ENCODE results near the gene PRPSAP2. TPM values are rescaled to one million over a fixed set of nuclear protein-coding genes. Genes with fewer than 3 reads are reported as not detected.

PRPSAP2 gene
- total and polyA plus RNA-seq, 5 experiments from 2014 or later, result 36.9 to 53.1 (median 47.6) TPM

- Mint-ChIP-seq H3K4me1 (peaks cover 0 to 9% (median 2%) of the 10 kb centered on the region in 4 donors), H3K27ac (no peak overlapping the region), H3K36me3 (peaks cover 0 to 2% (median 1%) of the 10 kb centered on the region in 3 donors), H3K9me3 (no peaks in the 10 kb centered on the region), H3K4me3 (no peak overlapping the region), H3K27me3 (no peaks in the 10 kb centered on the region)
- POLR2A ChIA-PET, result no interaction called here
- DNase-seq (no peak), ATAC-seq (no peak)
Measured at GRCh38 chr17:18968345-18968744, 110.4 kb downstream of the PRPSAP2 start.

DNA sequence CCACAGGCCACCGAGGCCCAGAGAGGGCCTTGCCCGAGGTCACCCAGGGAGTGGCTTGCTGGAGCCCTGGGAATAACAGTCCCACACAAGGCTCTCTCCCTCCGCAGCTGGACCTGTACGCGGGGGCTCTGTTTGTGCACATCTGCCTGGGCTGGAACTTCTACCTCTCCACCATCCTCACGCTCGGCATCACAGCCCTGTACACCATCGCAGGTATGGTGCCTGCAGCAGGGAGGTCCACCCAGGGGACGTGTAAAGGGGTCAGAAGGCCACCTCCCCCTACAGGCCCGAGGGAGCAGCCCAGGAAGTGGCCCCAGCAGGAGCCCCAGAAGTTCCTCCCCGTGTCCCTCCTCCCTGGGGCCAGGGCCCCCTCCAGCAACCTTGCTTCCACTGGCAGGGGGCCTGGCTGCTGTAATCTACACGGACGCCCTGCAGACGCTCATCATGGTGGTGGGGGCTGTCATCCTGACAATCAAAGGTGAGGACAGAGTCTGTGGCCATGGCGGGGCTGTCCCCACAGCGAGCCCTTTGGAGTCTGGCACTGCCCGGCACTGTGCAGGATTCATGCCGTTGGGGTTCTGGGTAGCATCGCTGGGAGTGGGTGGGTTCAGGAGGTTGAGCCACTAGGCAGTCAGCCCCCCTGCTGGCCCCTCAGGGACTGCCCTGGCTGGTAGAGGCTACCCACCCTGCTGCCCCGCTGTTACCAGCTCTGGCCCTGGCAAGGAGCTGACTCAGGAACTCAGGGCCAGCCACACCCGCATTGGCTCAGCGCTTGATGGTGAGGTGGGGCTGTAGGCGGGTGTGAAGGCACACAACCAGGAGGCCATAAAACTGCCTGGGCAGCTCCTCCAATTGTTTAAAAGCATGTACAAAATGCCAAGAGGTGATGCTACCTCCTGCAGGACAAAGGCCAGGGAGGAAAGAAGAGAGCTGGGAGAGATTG is 111.3 kb downstream of the PRPSAP2 start:
- POLR2A ChIA-PET, result no interaction called here

GRCh38 chr17:18970582-18971480 is 112.9 kb downstream of the PRPSAP2 start:
- H3K36me3 Mint-ChIP-seq, result peaks cover 0 to 5% (median 1%) of the 10 kb centered on the region in 3 donors
- no peak overlapping the region for H3K4me3 Mint-ChIP-seq
- H3K27me3 Mint-ChIP-seq, result no peaks in the 10 kb centered on the region
- H3K27ac Mint-ChIP-seq, result peak overlapping the region in 1 of 10 donors; percentile 62
- no peak for ATAC-seq
- no peak for DNase-seq
- POLR2A ChIA-PET, result no interaction called here
- no peaks in the 10 kb centered on the region for H3K9me3 Mint-ChIP-seq
- H3K4me1 Mint-ChIP-seq, result peaks cover 0 to 7% (median 2%) of the 10 kb centered on the region in 4 donors

More for the DNA sequence above, 111.3 kb downstream of the PRPSAP2 start:
- DNase-seq (no peak), ATAC-seq (no peak)
- H3K9me3 Mint-ChIP-seq, result no peaks in the 10 kb centered on the region
- peak overlapping the region in 3 of 10 donors; percentile 22 to 52 (median 50) for H3K27ac Mint-ChIP-seq
- peaks cover 0 to 2% (median 1%) of the 10 kb centered on the region in 3 donors for H3K36me3 Mint-ChIP-seq
- H3K27me3 Mint-ChIP-seq, result no peaks in the 10 kb centered on the region
- H3K4me3 Mint-ChIP-seq, result no peak overlapping the region
- H3K4me1 Mint-ChIP-seq, result peaks cover 0 to 9% (median 2%) of the 10 kb centered on the region in 4 donors

DNA sequence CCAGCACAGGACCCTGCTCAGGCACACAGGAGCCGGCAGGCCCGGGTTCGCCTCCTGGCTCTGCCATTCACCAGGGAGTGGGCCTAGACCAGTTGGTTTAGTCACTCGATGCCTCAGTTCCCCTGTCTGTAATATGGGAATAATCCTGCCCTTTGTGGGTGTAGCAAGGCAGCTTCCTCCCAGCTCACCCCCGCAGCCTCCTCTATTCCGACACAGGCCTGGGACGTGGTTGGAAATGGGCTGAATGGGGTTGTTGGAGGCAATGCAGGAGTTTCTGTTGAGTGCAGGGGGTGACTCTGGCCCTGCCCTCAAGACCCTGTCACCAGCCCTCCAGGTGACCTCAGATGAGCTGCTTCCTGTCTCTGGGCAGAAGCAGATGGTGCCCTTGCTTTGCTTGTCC is 113.9 kb downstream of the PRPSAP2 start:
- POLR2A ChIA-PET, result interaction anchor here (1.1 kb wide), 1 partner anchor 11 kb away, joined by 3 read pairs; no protein-coding TSS in a partner anchor
- H3K36me3 Mint-ChIP-seq, result peaks cover 0 to 6% (median 1%) of the 10 kb centered on the region in 3 donors
- H3K4me3 Mint-ChIP-seq, result no peak overlapping the region
- H3K4me1 Mint-ChIP-seq, result peaks cover 0 to 6% (median 2%) of the 10 kb centered on the region in 4 donors
- ATAC-seq (no peak), DNase-seq (no peak)
- H3K27ac Mint-ChIP-seq, result no peak overlapping the region
- no peaks in the 10 kb centered on the region for H3K9me3 Mint-ChIP-seq
- no peaks in the 10 kb centered on the region for H3K27me3 Mint-ChIP-seq

DNA sequence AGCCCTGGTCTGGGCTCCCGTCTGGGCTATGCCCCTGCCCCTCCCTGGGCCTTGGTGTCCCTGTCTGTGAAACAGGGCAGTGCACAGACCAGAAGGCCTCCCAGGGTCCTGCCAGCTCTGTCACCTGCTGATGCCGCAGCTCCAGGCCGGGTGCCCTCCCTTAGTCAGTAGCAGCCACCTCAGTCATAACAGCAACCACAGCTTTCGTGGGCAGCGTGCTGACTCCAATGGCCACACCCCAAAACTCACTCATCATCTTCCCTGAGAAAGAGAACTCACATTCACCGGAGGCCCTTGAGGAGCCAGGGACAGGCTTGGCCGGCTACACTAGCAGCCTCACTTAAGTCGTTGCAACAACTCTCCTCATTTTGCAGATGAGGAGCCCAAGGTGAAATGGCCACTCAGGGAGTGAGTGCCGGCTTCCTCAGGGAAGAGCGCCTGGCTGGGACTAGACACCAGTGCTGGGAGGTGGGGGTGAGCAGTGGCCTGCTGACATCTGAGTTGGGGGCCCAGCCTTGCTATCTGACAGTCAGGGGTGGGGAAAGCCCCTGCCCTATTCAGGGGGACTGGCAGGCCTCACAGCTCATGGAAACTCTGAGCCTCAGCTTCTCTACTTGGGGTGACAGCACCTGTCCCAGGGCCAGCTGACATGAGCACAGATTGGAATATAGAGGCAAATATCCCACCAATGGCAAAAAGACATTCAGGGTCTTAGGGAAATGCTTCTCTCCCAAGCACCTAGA is 116.6 kb downstream of the PRPSAP2 start:
- Mint-ChIP-seq H3K27me3 (no peaks in the 10 kb centered on the region), H3K4me1 (peaks cover 0 to 2% (median under 1%) of the 10 kb centered on the region in 4 donors), H3K9me3 (no peaks in the 10 kb centered on the region), H3K27ac (no peak overlapping the region), H3K4me3 (no peak overlapping the region), H3K36me3 (peaks cover 0 to 7% (median 1%) of the 10 kb centered on the region in 3 donors)
- POLR2A ChIA-PET, result interaction anchor here (1.2 kb wide), 1 partner anchor 117 kb away, joined by 3 read pairs; the partner anchor contains the start of gene PRPSAP2
- no peak for DNase-seq
- ATAC-seq, result no peak

- Mint-ChIP-seq H3K4me3 (no peak overlapping the region), H3K27ac (no peak overlapping the region), H3K4me1 (no peaks in the 10 kb centered on the region), H3K27me3 (no peaks in the 10 kb centered on the region), H3K36me3 (peaks cover 0 to 7% (median 1%) of the 10 kb centered on the region in 3 donors), H3K9me3 (no peaks in the 10 kb centered on the region)
- DNase-seq (no peak), ATAC-seq (no peak)
- POLR2A ChIA-PET, result interaction anchor here (0.6 kb wide), 1 partner anchor 279 kb away, joined by 3 read pairs; no protein-coding TSS in a partner anchor
Measured at GRCh38 chr17:18975597-18975996, 117.7 kb downstream of the PRPSAP2 start.

DNA sequence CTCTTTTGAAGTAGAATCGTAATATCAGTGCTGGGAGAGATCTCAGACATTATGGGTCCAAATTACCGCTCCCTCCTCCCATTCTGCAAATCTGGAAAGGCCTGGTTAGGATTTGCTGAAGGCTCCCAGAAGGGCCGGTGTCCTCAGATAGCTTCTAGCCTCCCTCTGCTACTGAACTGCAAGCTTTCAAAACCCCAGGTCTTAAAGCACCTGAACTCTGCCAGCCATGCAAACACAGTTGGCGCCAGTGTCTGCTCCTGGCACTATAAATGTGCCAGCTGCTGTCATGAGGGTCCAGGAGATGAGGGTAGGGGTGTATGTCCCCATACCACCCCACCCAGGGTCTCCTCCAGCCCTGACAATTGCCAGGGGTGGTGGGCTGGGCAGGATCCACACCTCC is 118.3 kb downstream of the PRPSAP2 start:
- ATAC-seq (no peak), DNase-seq (no peak)
- H3K9me3 Mint-ChIP-seq, result no peaks in the 10 kb centered on the region
- H3K4me1 Mint-ChIP-seq, result no peaks in the 10 kb centered on the region
- peaks cover 0 to 7% (median 1%) of the 10 kb centered on the region in 3 donors for H3K36me3 Mint-ChIP-seq
- H3K27me3 Mint-ChIP-seq, result no peaks in the 10 kb centered on the region
- POLR2A ChIA-PET, result interaction anchor here (0.6 kb wide), 1 partner anchor 279 kb away, joined by 3 read pairs; no protein-coding TSS in a partner anchor
- H3K27ac Mint-ChIP-seq, result no peak overlapping the region
- no peak overlapping the region for H3K4me3 Mint-ChIP-seq

DNA sequence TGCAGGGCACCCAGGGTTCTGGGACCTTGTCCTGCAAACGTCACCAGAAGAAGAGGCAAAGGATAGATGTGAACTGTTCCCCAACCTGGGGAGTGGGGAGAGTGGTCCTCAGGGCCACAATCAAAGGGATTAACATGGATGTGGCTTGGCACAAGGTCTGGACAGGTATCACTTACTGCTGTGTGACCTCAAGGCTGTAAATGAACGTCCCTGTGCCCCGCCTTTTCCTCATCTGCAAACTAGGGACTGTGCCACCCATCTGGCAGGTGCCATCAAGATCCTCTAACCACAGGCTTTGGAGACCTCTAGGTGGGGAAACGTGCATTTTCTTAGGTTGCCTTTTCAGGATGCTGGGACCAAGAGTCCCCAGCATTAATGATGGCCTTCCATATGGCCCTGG is 119.1 kb downstream of the PRPSAP2 start:
- H3K36me3 Mint-ChIP-seq, result peaks cover 0 to 7% (median 1%) of the 10 kb centered on the region in 3 donors
- H3K4me1 Mint-ChIP-seq, result no peaks in the 10 kb centered on the region
- no peaks in the 10 kb centered on the region for H3K27me3 Mint-ChIP-seq
- H3K9me3 Mint-ChIP-seq, result no peaks in the 10 kb centered on the region
- no peak overlapping the region for H3K4me3 Mint-ChIP-seq
- H3K27ac Mint-ChIP-seq, result no peak overlapping the region
- POLR2A ChIA-PET, result no interaction called here
- DNase-seq (no peak), ATAC-seq (no peak)

GRCh38 chr17:18977646-18978045 is 119.7 kb downstream of the PRPSAP2 start:
- no peak for DNase-seq
- H3K9me3 Mint-ChIP-seq, result no peaks in the 10 kb centered on the region
- ATAC-seq, result no peak
- no peak overlapping the region for H3K4me3 Mint-ChIP-seq
- no peaks in the 10 kb centered on the region for H3K4me1 Mint-ChIP-seq
- no peak overlapping the region for H3K27ac Mint-ChIP-seq
- POLR2A ChIA-PET, result no interaction called here
- H3K27me3 Mint-ChIP-seq, result no peaks in the 10 kb centered on the region
- peaks cover 0 to 5% (median 1%) of the 10 kb centered on the region in 3 donors for H3K36me3 Mint-ChIP-seq

DNA sequence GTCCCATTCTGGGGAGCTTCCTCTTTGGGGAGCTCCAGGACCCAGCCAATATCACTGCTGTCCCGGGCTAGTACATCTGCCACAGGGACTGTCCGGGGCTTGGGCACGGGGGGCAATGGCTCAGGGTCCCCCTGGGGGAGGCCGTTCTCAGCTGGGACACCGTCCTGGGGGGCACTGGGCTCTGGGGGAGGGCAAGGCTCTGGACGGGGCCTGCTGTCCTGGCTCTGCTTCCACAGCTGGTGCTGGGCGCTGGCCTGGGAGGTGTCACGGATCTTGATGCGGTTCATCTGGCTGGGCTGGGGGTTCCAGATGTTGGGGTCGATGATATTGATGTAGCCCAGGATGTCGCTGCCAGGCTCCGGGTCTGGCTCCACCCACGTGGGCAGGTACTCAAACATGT is 120.1 kb downstream of the PRPSAP2 start:
- DNase-seq, result no peak
- no peak overlapping the region for H3K4me3 Mint-ChIP-seq
- no peak overlapping the region for H3K27ac Mint-ChIP-seq
- H3K9me3 Mint-ChIP-seq, result no peaks in the 10 kb centered on the region
- peaks cover 0 to 5% (median under 1%) of the 10 kb centered on the region in 3 donors for H3K36me3 Mint-ChIP-seq
- no peaks in the 10 kb centered on the region for H3K27me3 Mint-ChIP-seq
- POLR2A ChIA-PET, result no interaction called here
- H3K4me1 Mint-ChIP-seq, result no peaks in the 10 kb centered on the region
- ATAC-seq, result no peak

DNA sequence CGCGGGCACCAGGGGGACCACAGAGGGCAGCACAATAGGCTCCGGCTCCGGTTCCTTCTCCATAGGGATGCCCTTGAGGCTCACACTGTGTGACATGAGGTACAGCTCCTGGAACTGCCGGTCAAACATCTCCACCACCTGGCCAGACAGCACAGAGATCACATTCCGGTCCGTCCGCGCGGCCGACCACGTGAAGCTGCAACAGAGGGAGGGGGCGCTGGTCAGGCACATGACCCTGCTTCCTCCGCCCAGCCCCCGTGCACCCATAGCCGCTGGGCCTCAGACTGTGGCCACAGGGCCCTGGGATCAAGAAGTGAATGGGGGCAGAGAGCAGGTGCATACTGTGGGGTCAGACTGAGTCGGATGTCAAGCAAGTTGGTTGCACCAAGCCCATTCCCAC is 120.7 kb downstream of the PRPSAP2 start:
- DNase-seq (no peak), ATAC-seq (no peak)
- Mint-ChIP-seq H3K27me3 (no peaks in the 10 kb centered on the region), H3K27ac (no peak overlapping the region), H3K36me3 (peaks cover 0 to 5% (median 0%) of the 10 kb centered on the region in 3 donors), H3K4me3 (no peak overlapping the region), H3K4me1 (no peaks in the 10 kb centered on the region), H3K9me3 (no peaks in the 10 kb centered on the region)
- POLR2A ChIA-PET, result no interaction called here
